ENCODE measurements around the gene NETO1. TPM values are rescaled to one million over a fixed set of nuclear protein-coding genes. Genes with fewer than 3 reads are reported as not detected.

The NETO1 gene
- total and polyA plus RNA-seq, 10 of the 15 experiments (the other 5 are each of a cell fraction or from before 2014, with no cell fraction given): 0.52 TPM; not detected in 9

DNA sequence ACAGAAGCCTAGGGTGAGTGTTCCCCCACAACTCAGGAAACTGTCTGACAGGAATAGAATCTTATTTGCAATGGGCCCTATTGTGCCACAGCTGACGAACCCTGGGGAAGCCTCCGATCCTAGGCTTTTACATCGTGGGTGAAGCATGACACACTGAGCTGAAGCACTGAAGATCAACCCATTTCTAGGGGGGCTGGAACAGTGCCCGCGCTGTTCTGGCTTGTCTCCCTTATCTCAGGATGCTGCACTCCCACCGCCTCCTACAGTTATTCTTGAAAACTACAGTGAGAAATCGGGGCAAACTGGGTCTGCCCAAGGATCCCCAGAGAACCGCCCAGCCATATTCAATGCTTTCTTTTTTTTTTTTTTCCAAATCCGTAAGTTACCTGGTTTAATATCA lies 41.1 kb downstream of the NETO1 start (continued):
- TF ChIP-seq, protein P1, sequence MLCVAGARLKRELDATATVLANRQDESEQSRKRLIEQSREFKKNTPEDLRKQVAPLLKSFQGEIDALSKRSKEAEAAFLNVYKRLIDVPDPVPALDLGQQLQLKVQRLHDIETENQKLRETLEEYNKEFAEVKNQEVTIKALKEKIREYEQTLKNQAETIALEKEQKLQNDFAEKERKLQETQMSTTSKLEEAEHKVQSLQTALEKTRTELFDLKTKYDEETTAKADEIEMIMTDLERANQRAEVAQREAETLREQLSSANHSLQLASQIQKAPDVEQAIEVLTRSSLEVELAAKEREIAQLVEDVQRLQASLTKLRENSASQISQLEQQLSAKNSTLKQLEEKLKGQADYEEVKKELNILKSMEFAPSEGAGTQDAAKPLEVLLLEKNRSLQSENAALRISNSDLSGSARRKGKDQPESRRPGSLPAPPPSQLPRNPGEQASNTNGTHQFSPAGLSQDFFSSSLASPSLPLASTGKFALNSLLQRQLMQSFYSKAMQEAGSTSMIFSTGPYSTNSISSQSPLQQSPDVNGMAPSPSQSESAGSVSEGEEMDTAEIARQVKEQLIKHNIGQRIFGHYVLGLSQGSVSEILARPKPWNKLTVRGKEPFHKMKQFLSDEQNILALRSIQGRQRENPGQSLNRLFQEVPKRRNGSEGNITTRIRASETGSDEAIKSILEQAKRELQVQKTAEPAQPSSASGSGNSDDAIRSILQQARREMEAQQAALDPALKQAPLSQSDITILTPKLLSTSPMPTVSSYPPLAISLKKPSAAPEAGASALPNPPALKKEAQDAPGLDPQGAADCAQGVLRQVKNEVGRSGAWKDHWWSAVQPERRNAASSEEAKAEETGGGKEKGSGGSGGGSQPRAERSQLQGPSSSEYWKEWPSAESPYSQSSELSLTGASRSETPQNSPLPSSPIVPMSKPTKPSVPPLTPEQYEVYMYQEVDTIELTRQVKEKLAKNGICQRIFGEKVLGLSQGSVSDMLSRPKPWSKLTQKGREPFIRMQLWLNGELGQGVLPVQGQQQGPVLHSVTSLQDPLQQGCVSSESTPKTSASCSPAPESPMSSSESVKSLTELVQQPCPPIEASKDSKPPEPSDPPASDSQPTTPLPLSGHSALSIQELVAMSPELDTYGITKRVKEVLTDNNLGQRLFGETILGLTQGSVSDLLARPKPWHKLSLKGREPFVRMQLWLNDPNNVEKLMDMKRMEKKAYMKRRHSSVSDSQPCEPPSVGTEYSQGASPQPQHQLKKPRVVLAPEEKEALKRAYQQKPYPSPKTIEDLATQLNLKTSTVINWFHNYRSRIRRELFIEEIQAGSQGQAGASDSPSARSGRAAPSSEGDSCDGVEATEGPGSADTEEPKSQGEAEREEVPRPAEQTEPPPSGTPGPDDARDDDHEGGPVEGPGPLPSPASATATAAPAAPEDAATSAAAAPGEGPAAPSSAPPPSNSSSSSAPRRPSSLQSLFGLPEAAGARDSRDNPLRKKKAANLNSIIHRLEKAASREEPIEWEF (IDR thresholded peaks at IDR 0.05; ENCODE audit: insufficient replicate concordance, low read depth, low read length): no peak
- TF ChIP-seq RBBP5 (conservative IDR thresholded peaks at IDR 0.05): no peak
- TF ChIP-seq ZZZ3 (IDR thresholded peaks at IDR 0.05; ENCODE audit: control insufficient read depth, insufficient read length, low read depth): no peak
- TF ChIP-seq SPI1 (IDR thresholded peaks at IDR 0.05; ENCODE audit: borderline replicate concordance, insufficient read depth, low read depth, low read length): no peak
- no peak for TF ChIP-seq CBFB (IDR thresholded peaks at IDR 0.05; ENCODE audit: low read depth)
- no peak for TF ChIP-seq ZNF24 (IDR thresholded peaks at IDR 0.05)
- TF ChIP-seq MYB (IDR thresholded peaks at IDR 0.05; ENCODE audit: borderline replicate concordance, low read depth, low read length): no peak

DNA sequence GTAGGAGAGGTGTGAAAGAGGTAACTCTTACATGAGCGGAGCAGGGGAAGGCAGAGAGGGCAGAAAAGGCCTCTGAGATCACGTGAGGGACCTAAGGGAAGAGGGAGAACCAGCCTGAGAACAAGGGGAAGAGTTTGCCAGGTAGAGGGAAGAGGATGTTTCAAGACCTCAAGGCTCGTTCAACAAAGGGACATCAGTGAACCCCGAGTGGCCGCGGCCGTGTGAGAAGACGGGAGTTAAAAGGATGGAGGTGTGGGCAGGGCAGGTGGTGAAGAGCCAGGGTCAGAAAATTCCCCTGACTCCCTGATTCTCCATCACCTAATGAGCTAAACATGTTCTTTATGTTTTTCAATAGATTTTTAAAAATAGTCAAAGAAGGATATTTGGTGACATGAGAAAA lies 44.4 kb downstream of the NETO1 start:
- no TSS peak for BruUV-seq (replicated peaks)

More for the DNA sequence above, 44.4 kb downstream of the NETO1 start:
- Histone ChIP-seq H3K9me3 (replicated peaks; ENCODE audit: control insufficient read depth, insufficient read depth, low read length) (no peaks in the 10 kb centered on the region), H3K4me2 (ENCODE audit: control insufficient read depth, insufficient read depth) (no peak overlapping the region), H3K4me3 (no peak overlapping the region), H3K79me2 (ENCODE audit: control insufficient read depth, insufficient read depth, low read length) (no peaks in the 10 kb centered on the region), H3K27ac (ENCODE audit: control insufficient read depth, insufficient read depth) (no peak overlapping the region), H4K20me1 (ENCODE audit: control insufficient read depth, insufficient read depth) (no peaks in the 10 kb centered on the region), H3K9ac (ENCODE audit: control insufficient read depth, insufficient read depth, low read length) (no peak overlapping the region), H3K36me3 (ENCODE audit: control insufficient read depth in 2 of 2, insufficient read depth in 2 of 2, low read length in 1 of 2) (no peaks in the 10 kb centered on the region), H2AFZ (ENCODE audit: control insufficient read depth, low read depth, low read length) (no peak overlapping the region), H3K4me1 (ENCODE audit: control insufficient read depth, insufficient read depth, low read length) (no peaks in the 10 kb centered on the region), H3K27me3 (replicated peaks in 1 of 2; ENCODE audit: control insufficient read depth in 2 of 2, insufficient read depth in 2 of 2, low read length in 1 of 2) (no peaks in the 10 kb centered on the region)
- ChIA-PET RAD21 (ENCODE audit: unreplicated experiment) (no interaction called here), SMC1A (ENCODE audit: uncharacterized antibody, unreplicated experiment) (interaction anchor here (0.6 to 0.9 kb wide), 2 partner anchors 12 to 36 kb away, joined by 3 read pairs; no protein-coding TSS in a partner anchor), POLR2A (no interaction called here), CTCF (no interaction called here)
- intact Hi-C loops (cut with micrococcal nuclease; ENCODE audit: unreplicated experiment) (no loop called here), in situ Hi-C loops (cut with MboI) (no loop called here)
- ATAC-seq: no peak
- FAIRE-seq: no peak
- TF ChIP-seq TCF7 (IDR thresholded peaks at IDR 0.05; ENCODE audit: borderline replicate concordance): no peak
- no peak for TF ChIP-seq BACH1 (IDR thresholded peaks at IDR 0.05; ENCODE audit: borderline replicate concordance)
- TF ChIP-seq PAX8 (IDR thresholded peaks at IDR 0.05): no peak
- no peak for TF ChIP-seq LARP7 (IDR thresholded peaks at IDR 0.05)
- TF ChIP-seq TCF3 (IDR thresholded peaks at IDR 0.05; ENCODE audit: borderline replicate concordance, insufficient read depth, low read depth, low read length): no peak
- 39% methylated on average over 8 of the region's 8 CpGs for WGBS (ENCODE audit: insufficient coverage, insufficient replicate concordance, low lambda C conversion rate, missing lambda C conversion rate)
- DNase-seq (ENCODE audit: low read depth, low spot score): no peak
